ENCODE data around the gene FOXP1.

The FOXP1 gene

GRCh38 chr3:71461114-71461513, 122.4 kb downstream of the FOXP1 start:
- DNase-seq (ENCODE audit: low read depth) = no peak
- no peak overlapping the region for H3K4me3 ChIP-seq (ENCODE audit: low read depth, low read length)
- TF ChIP-seq CTCF (IDR thresholded peaks at IDR 0.05; ENCODE audit: low read depth, low read length, missing control alignments) = no peak

- DNase-seq (ENCODE audit: low read depth) = no peak
- no peak for TF ChIP-seq CTCF (IDR thresholded peaks at IDR 0.05; ENCODE audit: low read depth, low read length, missing control alignments)
- no peak overlapping the region for H3K4me3 ChIP-seq (ENCODE audit: low read depth, low read length)
These were observed 124.6 kb downstream of the FOXP1 start for GRCh38 chr3:71458895-71459294.

- H3K4me3 ChIP-seq (ENCODE audit: low read depth, low read length) = no peak overlapping the region
- no peak for TF ChIP-seq CTCF (IDR thresholded peaks at IDR 0.05; ENCODE audit: low read depth, low read length, missing control alignments)
- DNase-seq (ENCODE audit: low read depth) = no peak
These were observed 126.7 kb downstream of the FOXP1 start for GRCh38 chr3:71456826-71457225.

- no peak overlapping the region for H3K4me3 ChIP-seq (ENCODE audit: low read depth, low read length)
- DNase-seq (ENCODE audit: low read depth) = no peak
- TF ChIP-seq CTCF (IDR thresholded peaks at IDR 0.05; ENCODE audit: low read depth, low read length, missing control alignments) = no peak
These were observed 127.4 kb downstream of the FOXP1 start for GRCh38 chr3:71456156-71456555.

GRCh38 chr3:71454512-71455403, 128.8 kb downstream of the FOXP1 start:
- DNase-seq (ENCODE audit: low read depth) = no peak
- TF ChIP-seq CTCF (IDR thresholded peaks at IDR 0.05; ENCODE audit: low read depth, low read length, missing control alignments) = no peak
- no peak overlapping the region for H3K4me3 ChIP-seq (ENCODE audit: low read depth, low read length)

GRCh38 chr3:71453822-71454511, 129.6 kb downstream of the FOXP1 start:
- no peak for DNase-seq (ENCODE audit: low read depth)
- no peak overlapping the region for H3K4me3 ChIP-seq (ENCODE audit: low read depth, low read length)
- no peak for TF ChIP-seq CTCF (IDR thresholded peaks at IDR 0.05; ENCODE audit: low read depth, low read length, missing control alignments)

Measured in GM12864 (cell line).